ENCODE data around the gene PRR16.
"Not testable (repeated sequence)": the region's sequence is repeated elsewhere in the genome, so short reads cannot be mapped to it uniquely, and the experiment has no call there.

GRCh38 chr5:120700653-120701052, 236.6 kb downstream of the PRR16 start:
- TF ChIP-seq, protein P1, sequence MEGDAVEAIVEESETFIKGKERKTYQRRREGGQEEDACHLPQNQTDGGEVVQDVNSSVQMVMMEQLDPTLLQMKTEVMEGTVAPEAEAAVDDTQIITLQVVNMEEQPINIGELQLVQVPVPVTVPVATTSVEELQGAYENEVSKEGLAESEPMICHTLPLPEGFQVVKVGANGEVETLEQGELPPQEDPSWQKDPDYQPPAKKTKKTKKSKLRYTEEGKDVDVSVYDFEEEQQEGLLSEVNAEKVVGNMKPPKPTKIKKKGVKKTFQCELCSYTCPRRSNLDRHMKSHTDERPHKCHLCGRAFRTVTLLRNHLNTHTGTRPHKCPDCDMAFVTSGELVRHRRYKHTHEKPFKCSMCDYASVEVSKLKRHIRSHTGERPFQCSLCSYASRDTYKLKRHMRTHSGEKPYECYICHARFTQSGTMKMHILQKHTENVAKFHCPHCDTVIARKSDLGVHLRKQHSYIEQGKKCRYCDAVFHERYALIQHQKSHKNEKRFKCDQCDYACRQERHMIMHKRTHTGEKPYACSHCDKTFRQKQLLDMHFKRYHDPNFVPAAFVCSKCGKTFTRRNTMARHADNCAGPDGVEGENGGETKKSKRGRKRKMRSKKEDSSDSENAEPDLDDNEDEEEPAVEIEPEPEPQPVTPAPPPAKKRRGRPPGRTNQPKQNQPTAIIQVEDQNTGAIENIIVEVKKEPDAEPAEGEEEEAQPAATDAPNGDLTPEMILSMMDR (conservative IDR thresholded peaks at IDR 0.05; ENCODE audit: low read depth, low read length) = not testable (repeated sequence)
- not testable (repeated sequence) for TF ChIP-seq EZH2 (IDR thresholded peaks at IDR 0.05; ENCODE audit: borderline replicate concordance, low read depth, low read length, poor library complexity, severe bottlenecking)
